Tibial nerve (tissue), 4 donors: ENCODE measurements around the gene NPB.

Source experiments
- CTCF ChIP-seq, 5 experiments: fragments of 200-600 bp in 3 of 5; fragments of 450-650 bp in 2 of 5; sonication (generic) in 3 of 5; IDR thresholded peaks; one replicate each; pipeline ENCODE4 v1.5.1; 2016 to 2019; ENCODE audit warnings: antibody characterized with exemption in 5 of 5, mild to moderate bottlenecking in 3 of 5, moderate library complexity in 2 of 5
- EP300 ChIP-seq, 2 donors: sonication (generic); formaldehyde crosslinking; IDR thresholded peaks; one replicate each; pipeline ENCODE4 v1.6.1; 2017; ENCODE audit warnings: antibody characterized with exemption in 2 of 2, mild to moderate bottlenecking in 1 of 2

DNA sequence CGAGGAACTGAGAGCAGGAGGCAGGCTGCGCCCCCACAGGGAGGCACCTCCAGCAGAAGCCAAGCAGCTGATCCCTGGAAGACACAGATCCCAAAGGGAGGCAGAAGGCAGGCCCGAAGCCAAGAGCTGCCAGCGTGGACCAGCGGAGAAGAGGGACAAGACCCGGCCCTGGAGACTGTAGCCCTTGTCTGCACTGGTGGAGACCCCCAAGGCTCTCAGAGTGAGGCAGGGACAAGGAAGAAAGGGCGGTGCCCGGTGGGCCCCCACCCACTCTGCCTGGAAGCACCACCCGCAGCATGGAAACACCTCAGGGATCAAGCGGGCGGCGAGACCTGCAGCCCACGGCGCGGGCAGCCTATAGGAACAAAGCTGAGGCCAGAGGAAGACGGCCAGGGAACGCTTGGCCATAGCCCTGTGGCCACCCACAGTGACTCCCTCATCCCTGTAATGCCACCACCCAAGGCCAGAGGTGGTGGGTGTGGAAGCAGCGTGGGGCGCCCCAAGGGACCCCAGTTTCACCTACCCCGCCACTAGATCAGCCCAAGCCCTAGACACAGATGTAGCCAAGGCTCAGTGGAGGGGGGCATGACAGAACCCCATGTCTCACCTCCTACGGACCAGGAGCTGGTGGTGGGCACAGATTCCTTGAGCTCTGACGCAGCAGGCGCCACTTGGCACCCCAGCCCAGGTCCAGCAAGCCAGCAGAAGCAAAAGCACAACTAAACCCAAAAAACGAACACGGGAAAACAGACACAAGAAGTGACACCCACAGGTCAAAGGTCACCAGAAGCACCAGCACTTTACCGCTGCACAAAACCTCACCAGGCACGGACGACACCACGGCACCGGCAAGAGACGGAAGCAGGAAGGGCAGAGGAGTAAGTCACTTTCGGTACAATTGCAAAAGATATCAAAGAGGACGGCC, 18.8 kb downstream of the NPB start:
- TF ChIP-seq CTCF (IDR thresholded peaks at IDR 0.05) (no peak), EP300 (IDR thresholded peaks at IDR 0.05) (no peak)
